ENCODE results near the gene DHCR24. TPM values are rescaled to one million over a fixed set of nuclear protein-coding genes. Genes with fewer than 3 reads are reported as not detected.
"Not testable (repeated sequence)": the region's sequence is repeated elsewhere in the genome, so short reads cannot be mapped to it uniquely, and the experiment has no call there.

The DHCR24 gene
- 44.1 and 44.9 TPM in 2 replicates for total RNA-seq (2014; rRNA removed; shearing (Covaris generic))
- 54.0 and 62.8 TPM in 2 replicates for polyA plus RNA-seq (2015; cell fraction: cytosol; rRNA removed)
- 13.0 and 18.3 TPM in 2 replicates for polyA plus RNA-seq (2015; cell fraction: nucleus; rRNA removed)

- DNase-seq (ENCODE audit: low read depth, low spot score), result peak; percentile 72
- in situ Hi-C loops (cut with HindIII; ENCODE audit: low pct_unique_long_range_greater_than_20kb, low sequenced_read_pairs), result no loop called here
These were observed at the start of gene DHCR24 for GRCh38 chr1:54886724-54887664. Gene DHCR24 (minus strand): TSS chr1:54887195. CDS start chr1:54887119, 76 bp downstream.

- in situ Hi-C loops (cut with HindIII; ENCODE audit: low pct_unique_long_range_greater_than_20kb, low sequenced_read_pairs), result no loop called here
- no peak for DNase-seq (ENCODE audit: low read depth, low spot score)
These were observed 49.8 kb upstream of the DHCR24 start for GRCh38 chr1:54936791-54937190.

- no peak for DNase-seq (ENCODE audit: low read depth, low spot score)
- in situ Hi-C loops (cut with HindIII; ENCODE audit: low pct_unique_long_range_greater_than_20kb, low sequenced_read_pairs), result no loop called here
These were observed 47.9 kb upstream of the DHCR24 start for GRCh38 chr1:54934869-54935268.

- in situ Hi-C loops (cut with HindIII; ENCODE audit: low pct_unique_long_range_greater_than_20kb, low sequenced_read_pairs); DNase-seq (ENCODE audit: low read depth, low spot score): not testable (repeated sequence)
These were observed 47.1 kb upstream of the DHCR24 start for GRCh38 chr1:54934081-54934480.

- DNase-seq (ENCODE audit: low read depth, low spot score), result no peak
- in situ Hi-C loops (cut with HindIII; ENCODE audit: low pct_unique_long_range_greater_than_20kb, low sequenced_read_pairs), result no loop called here
These were observed 44.4 kb upstream of the DHCR24 start for GRCh38 chr1:54931275-54931840.

- DNase-seq (ENCODE audit: low read depth, low spot score), result no peak
- in situ Hi-C loops (cut with HindIII; ENCODE audit: low pct_unique_long_range_greater_than_20kb, low sequenced_read_pairs), result no loop called here
These were observed 42.7 kb upstream of the DHCR24 start for GRCh38 chr1:54929700-54930099.

- no peak for DNase-seq (ENCODE audit: low read depth, low spot score)
- in situ Hi-C loops (cut with HindIII; ENCODE audit: low pct_unique_long_range_greater_than_20kb, low sequenced_read_pairs), result no loop called here
These were observed 41.3 kb upstream of the DHCR24 start for GRCh38 chr1:54928327-54928726.

GRCh38 chr1:54927472-54928240 is 40.7 kb upstream of the DHCR24 start:
- in situ Hi-C loops (cut with HindIII; ENCODE audit: low pct_unique_long_range_greater_than_20kb, low sequenced_read_pairs), result no loop called here
- DNase-seq (ENCODE audit: low read depth, low spot score), result no peak

GRCh38 chr1:54926970-54927369 is 40.0 kb upstream of the DHCR24 start:
- DNase-seq (ENCODE audit: low read depth, low spot score), result no peak
- in situ Hi-C loops (cut with HindIII; ENCODE audit: low pct_unique_long_range_greater_than_20kb, low sequenced_read_pairs), result no loop called here

GRCh38 chr1:54922921-54923421 is 36.0 kb upstream of the DHCR24 start:
- in situ Hi-C loops (cut with HindIII; ENCODE audit: low pct_unique_long_range_greater_than_20kb, low sequenced_read_pairs), result no loop called here
- DNase-seq (ENCODE audit: low read depth, low spot score), result no peak

- in situ Hi-C loops (cut with HindIII; ENCODE audit: low pct_unique_long_range_greater_than_20kb, low sequenced_read_pairs), result no loop called here
- no peak for DNase-seq (ENCODE audit: low read depth, low spot score)
These were observed 35.2 kb upstream of the DHCR24 start for GRCh38 chr1:54922040-54922761.

GRCh38 chr1:54919367-54920359 is 32.7 kb upstream of the DHCR24 start:
- in situ Hi-C loops (cut with HindIII; ENCODE audit: low pct_unique_long_range_greater_than_20kb, low sequenced_read_pairs), result no loop called here
- DNase-seq (ENCODE audit: low read depth, low spot score), result no peak

- in situ Hi-C loops (cut with HindIII; ENCODE audit: low pct_unique_long_range_greater_than_20kb, low sequenced_read_pairs); DNase-seq (ENCODE audit: low read depth, low spot score): not testable (repeated sequence)
These were observed 24.1 kb upstream of the DHCR24 start for GRCh38 chr1:54911076-54911475.

GRCh38 chr1:54906586-54906985 is 19.6 kb upstream of the DHCR24 start:
- in situ Hi-C loops (cut with HindIII; ENCODE audit: low pct_unique_long_range_greater_than_20kb, low sequenced_read_pairs), result no loop called here

GRCh38 chr1:54904476-54905048 is 17.6 kb upstream of the DHCR24 start:
- in situ Hi-C loops (cut with HindIII; ENCODE audit: low pct_unique_long_range_greater_than_20kb, low sequenced_read_pairs), result no loop called here
- peak; percentile 15 for DNase-seq (ENCODE audit: low read depth, low spot score)

More at GRCh38 chr1:54906586-54906985, 19.6 kb upstream of the DHCR24 start:
- no peak for DNase-seq (ENCODE audit: low read depth, low spot score)

GRCh38 chr1:54894271-54894670 is 7.3 kb upstream of the DHCR24 start:
- no peak for DNase-seq (ENCODE audit: low read depth, low spot score)
- in situ Hi-C loops (cut with HindIII; ENCODE audit: low pct_unique_long_range_greater_than_20kb, low sequenced_read_pairs), result no loop called here
